Measurements from ENCODE around the gene DUSP10.

DUSP10 gene

GRCh38 chr1:221693087-221693486 lies 48.8 kb downstream of the DUSP10 start:
- DNase-seq (ENCODE audit: low spot score), result no peak

GRCh38 chr1:221692643-221693042 lies 49.2 kb downstream of the DUSP10 start:
- no peak for DNase-seq (ENCODE audit: low spot score)

DNA sequence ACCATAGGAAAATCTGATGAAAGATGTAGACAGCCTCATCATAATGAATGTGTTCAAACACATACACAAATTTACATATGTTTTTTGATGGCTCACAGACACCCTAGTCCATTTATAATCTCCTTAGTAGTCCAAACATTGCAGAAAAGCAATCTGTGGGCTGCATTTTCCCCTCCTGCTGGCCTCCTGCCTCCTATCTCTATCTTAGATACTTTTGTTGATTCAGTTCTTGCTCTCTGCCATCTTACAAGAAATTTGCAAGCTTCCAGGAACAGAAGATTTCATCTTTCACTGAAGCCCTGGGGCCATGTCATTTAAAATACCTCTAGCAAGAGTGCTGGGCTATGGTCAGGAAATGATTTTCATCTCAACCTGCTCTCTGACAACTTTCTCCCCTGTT lies 50.6 kb downstream of the DUSP10 start:
- no peak for DNase-seq (ENCODE audit: low spot score)

GRCh38 chr1:221690858-221691257 lies 51.0 kb downstream of the DUSP10 start:
- no peak for DNase-seq (ENCODE audit: low spot score)

- no peak for DNase-seq (ENCODE audit: low spot score)
These were observed 52.8 kb downstream of the DUSP10 start for GRCh38 chr1:221689138-221689537.

DNA sequence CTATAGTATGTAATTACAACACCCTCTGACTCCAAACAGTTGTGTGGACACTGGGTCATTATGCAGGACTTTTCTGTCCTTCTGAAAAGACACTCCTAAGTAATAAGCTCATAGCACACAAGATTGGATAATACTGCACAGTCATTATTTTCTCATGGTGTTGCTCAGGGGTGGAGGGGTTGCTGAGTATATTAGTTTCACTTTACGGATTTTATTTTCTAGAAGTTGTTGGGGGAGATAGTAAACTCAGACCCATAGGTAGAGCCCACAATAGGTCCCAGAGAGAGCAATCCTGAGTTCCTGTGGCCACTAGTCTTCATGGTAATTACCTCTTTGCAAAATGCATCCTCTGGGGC lies 53.4 kb downstream of the DUSP10 start:
- DNase-seq (ENCODE audit: low spot score), result no peak

DNA sequence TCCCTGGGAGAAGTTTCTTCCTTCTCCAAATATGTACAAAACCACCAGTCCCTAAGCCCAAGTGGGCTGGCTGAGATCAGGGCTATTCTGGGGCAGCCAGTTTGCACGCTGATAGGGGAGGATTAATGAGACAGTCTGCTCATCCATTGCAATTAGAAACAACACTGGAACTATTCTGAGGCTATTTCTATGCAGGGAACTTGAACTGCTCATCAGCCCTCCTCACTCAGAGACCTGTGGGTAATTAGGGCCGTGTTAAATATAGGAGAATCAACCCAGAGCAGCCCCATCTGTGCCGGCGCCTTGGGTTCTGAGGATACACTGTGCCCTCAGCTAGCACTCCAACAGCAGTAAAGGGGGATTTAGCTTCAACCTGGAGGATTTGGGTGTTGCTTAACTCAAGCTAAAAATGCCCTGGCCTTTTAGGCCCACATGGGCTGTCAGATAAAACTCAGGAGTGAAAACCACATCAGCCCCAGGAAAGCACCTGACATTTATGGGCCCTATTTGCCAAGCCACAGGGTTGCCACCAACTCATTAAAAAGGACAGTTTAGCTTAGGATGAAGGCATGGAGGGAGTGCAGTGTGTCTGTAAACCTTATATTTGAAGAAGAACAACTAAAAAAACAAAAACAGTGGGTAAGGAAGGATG lies 53.9 kb downstream of the DUSP10 start:
- DNase-seq (ENCODE audit: low spot score), result no peak

GRCh38 chr1:221683681-221684080 lies 58.2 kb downstream of the DUSP10 start:
- no peak for DNase-seq (ENCODE audit: low spot score)

- no peak for DNase-seq (ENCODE audit: low spot score)
These were observed 61.8 kb downstream of the DUSP10 start for GRCh38 chr1:221680085-221680484.

- no peak for DNase-seq (ENCODE audit: low spot score)
These were observed 63.9 kb downstream of the DUSP10 start for GRCh38 chr1:221678014-221678413.

DNA sequence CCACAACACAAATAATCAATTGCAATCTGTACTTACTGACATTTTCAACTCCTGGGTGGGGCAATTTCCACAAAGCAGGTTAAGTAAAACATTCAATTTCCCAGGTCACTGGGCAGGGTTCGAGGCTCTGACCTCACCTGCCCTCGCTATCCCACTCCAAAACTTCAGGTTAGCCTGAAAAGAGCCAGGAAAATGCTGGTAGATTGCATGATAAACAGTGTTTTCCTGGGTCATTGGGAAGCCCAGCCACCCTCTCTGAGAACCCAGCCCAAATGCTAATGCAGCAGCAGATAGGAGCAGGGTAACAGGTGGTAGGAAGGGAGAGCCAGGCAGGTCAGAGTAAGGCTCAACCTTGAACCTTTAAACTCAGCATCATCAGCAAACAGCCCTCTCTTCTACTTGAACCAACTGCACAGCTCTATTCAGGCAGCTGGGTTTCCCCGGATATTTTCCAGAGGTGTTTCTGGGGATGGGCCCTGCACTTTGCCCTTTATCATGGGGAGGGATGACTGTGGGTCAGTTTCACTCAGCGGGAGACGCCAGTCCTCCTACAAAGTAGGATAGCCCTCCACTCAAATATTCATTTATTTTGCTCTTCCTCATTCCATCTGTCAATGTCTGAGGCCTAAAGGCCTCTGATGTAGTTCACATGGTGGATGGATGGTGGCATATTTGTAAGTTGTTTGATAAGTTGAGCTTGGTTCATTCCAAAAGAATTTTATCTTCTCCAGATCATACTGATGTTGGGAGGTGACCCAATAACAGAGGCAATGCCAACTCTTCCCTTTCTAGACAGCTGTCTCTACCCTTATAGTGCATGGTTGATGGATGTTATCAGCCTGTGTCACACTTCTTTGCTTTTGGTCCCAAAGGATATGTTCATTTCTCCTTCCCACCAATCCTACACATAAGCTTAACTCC lies 65.7 kb downstream of the DUSP10 start:
- DNase-seq (ENCODE audit: low spot score), result no peak

DNA sequence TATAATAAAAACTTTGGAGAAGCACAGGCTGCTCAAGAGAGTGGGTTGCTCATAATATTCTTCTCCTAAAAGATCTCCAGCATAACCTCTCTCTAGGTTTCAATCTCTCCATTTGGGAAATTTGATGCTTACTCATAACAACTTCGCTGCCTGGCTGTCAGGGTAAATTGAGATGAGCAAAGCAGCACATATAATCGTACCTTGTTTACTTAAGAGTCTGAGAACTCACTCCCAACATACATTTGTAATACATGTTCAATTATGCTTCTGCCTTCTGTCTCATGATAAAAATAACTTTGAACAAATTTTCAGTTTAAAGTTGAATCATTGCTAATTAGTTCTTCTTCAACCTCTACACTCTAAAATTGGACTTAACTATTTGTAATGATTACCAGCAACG lies 68.9 kb downstream of the DUSP10 start:
- no peak for DNase-seq (ENCODE audit: low spot score)

- DNase-seq (ENCODE audit: low spot score), result no peak
These were observed 69.6 kb downstream of the DUSP10 start for GRCh38 chr1:221672239-221672645.

- no peak for DNase-seq (ENCODE audit: low spot score)
These were observed 71.8 kb downstream of the DUSP10 start for GRCh38 chr1:221670081-221670480.

DNA sequence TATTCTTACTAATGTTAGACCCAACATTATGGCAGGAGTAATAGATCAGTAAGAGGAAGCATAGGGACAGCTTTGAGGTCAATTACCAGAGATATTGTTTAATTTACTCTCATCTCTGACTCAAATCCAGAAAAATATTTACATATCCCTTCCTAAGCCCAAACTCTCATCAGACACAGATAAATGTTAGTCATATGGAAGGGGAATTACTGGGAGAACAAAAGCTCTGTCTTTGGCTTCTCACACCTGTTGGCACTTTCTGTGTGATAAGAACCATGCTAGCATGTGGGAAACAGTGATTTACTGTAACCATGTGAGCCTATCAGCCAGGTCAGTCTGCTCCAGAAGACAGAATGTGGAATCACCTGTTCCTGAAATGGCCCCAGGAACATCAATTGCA lies 72.4 kb downstream of the DUSP10 start:
- DNase-seq (ENCODE audit: low spot score), result no peak

GRCh38 chr1:221667504-221667903 lies 74.4 kb downstream of the DUSP10 start:
- no peak for DNase-seq (ENCODE audit: low spot score)

- no peak for DNase-seq (ENCODE audit: low spot score)
These were observed 77.6 kb downstream of the DUSP10 start for GRCh38 chr1:221664253-221664652.

GRCh38 chr1:221663321-221663720 lies 78.6 kb downstream of the DUSP10 start:
- DNase-seq (ENCODE audit: low spot score), result no peak

DNA sequence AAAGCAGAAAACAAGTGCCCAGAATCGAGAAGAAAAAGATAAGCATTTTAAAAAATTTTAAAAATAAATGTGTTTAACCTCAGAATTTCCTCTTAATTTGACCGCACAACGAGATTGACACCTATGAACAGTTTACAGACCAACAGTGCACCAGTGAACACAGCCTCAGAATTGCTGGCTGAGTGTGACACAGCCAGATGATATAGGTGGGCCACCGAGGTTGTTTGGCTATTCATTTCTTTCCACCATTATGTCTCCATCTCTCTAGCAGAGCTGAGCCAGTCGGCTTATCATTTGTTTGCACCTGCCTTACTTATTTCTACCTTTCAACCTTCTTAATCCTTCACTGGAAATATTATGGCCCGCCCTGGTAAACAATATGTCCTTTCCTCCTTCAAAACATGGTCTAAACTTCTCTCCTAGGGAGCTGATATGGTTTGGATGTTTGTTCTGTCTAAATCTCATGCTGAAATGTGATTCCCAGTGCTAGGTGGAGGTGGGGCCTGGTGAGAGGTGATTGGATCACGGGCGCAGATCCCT lies 86.1 kb downstream of the DUSP10 start:
- DNase-seq (ENCODE audit: low spot score), result no peak

Measured in putamen (tissue), 1 donor.